Left lobe of liver (tissue), 2 donors: ENCODE data around the gene FTL. TPM values are rescaled to one million over a fixed set of nuclear protein-coding genes. Genes with fewer than 3 reads are reported as not detected.
"Not testable (repeated sequence)": the region's sequence is repeated elsewhere in the genome, so short reads cannot be mapped to it uniquely, and the experiment has no call there.

Experiments used
- ATAC-seq: fragments of 200-7000 bp; cut with Tn5 transposase; one replicate; pipeline ENCODE4 v1.9.1; 2020; ENCODE audit warnings: mild to moderate bottlenecking, moderate library complexity
- DNase-seq: peaks from one replicate; pipeline ENCODE4 v3.0.0-alpha.2; 2020; ENCODE audit warnings: low spot score
- total RNA-seq: library from RNA; stranded (reverse); gene quantifications from one replicate; pipeline ENCODE4 v1.2.1, GENCODE V29; 2021
- donor health status: DM: no; HTN: no; CAD: no; lungs with moderate emphysema.
- donor health status: DM: no; HTN: yes; CAD: no.

FTL gene
- total RNA-seq = 8,713 TPM

DNA sequence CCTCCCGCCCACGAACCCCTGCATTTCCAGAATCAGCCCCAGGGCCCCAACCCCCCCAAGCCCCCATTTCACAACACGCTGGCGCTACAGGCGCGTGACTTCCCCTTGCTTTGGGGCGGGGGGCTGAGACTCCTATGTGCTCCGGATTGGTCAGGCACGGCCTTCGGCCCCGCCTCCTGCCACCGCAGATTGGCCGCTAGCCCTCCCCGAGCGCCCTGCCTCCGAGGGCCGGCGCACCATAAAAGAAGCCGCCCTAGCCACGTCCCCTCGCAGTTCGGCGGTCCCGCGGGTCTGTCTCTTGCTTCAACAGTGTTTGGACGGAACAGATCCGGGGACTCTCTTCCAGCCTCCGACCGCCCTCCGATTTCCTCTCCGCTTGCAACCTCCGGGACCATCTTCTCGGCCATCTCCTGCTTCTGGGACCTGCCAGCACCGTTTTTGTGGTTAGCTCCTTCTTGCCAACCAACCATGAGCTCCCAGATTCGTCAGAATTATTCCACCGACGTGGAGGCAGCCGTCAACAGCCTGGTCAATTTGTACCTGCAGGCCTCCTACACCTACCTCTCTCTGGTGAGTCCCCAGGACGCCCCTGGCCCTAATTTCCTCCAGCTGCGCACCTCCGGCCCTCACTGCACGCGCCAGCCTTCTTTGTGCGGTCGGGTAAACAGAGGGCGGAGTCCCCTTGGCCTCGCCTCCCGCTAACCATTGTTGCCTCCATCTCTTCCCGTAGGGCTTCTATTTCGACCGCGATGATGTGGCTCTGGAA, at the start of gene FTL:
FTL (plus strand) TSS at position 270 of the 766 bp plus-strand sequence; CDS start at position 469, 199 bp downstream.
- DNase-seq (peak; percentile 99), ATAC-seq (peak; percentile 61)

DNA sequence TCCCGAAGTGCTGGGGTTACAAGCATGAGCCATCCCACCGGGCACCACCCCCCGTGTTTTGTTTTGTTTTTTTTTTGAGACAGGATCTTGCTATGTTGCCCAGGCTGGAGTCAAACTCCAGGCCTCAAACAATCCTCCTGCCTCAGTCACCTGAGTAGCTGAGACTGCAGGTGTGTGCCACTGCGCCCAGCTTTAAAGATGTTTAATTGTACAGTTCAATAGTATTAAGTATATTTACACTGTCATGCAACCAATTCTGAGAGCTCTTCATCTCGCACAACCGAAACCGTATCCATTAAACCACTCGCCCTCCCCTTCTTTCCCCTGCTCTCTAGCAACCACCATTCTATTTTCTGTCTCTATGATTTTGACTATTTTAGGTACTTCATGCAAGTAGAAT, 49.4 kb upstream of the FTL start:
- ATAC-seq (no peak), DNase-seq (no peak)

DNA sequence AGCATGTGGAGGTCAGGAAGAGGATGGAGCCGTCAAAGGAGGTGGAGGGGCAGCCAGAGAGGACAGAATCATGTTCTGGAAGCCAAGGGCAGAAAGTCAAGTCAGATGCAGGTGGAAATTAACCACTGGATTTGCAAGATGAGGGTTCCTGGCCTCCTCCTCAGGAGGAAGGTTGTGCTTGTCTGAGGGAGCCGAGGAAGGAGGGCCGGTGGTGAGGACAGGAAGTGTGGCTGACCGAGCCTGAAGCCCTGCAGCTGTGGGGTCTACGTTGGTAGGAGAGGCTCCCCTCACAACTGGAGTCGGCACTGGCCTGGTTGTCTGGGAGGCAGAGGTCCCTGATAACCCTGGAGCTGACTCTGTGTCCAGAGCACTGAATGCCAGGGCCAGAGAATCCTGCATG, 47.0 kb upstream of the FTL start:
- ATAC-seq (no peak), DNase-seq (no peak)

DNA sequence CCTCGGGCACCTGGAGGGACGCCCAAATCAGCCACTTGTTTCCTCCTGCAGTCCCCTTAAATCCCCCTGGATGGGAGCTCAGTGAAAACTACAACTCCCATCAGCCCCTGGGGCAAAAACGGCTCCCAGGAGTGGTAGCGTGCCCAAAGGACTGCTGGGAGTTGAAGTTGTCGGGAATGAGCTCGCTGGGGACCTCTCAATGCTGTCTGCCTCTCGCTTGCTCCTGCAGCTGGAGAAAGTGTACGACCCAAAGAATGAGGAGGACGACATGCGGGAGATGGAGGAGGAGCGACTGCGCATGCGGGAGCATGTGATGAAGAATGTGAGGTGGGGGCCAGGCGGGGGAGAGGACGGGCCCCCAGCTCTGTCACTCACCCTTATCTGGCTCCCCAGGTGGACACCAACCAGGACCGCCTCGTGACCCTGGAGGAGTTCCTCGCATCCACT, 46.3 kb upstream of the FTL start:
- DNase-seq = no peak
- peak; percentile 39 for ATAC-seq

DNA sequence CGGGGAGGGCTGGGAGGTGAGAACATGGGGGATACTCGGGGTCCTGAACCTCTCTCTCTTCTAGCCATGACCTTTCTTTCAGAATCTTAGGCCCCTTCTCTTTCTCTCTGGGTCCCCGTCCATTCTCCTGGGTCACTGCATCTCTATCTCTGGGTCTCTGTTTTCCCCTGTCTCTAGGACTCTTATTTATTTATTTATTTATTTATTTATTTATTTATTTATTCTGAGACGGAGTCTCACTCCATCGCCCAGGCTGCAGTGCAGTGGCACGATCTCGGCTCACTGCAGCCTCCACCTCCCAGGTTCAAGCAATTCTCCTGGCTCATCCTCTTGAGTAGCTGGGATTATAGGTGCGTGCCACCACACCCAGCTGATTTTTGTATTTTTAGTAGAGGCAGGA, 45.8 kb upstream of the FTL start:
- DNase-seq, ATAC-seq: not testable (repeated sequence)

DNA sequence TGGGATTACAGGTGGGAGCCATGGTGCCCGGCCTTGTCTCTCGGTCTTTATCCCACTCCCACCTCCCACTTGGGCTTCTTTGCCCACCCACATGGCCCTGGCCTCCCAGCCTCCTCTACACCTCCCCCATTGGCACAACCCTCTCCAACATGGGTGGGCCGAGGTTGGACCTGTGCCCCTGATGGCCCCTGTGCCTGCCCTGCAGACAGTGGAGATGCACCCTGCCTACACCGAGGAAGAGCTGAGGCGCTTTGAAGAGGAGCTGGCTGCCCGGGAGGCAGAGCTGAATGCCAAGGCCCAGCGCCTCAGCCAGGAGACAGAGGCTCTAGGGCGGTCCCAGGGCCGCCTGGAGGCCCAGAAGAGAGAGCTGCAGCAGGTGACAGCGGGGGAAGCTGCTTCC, 44.2 kb upstream of the FTL start:
- DNase-seq = no peak

DNA sequence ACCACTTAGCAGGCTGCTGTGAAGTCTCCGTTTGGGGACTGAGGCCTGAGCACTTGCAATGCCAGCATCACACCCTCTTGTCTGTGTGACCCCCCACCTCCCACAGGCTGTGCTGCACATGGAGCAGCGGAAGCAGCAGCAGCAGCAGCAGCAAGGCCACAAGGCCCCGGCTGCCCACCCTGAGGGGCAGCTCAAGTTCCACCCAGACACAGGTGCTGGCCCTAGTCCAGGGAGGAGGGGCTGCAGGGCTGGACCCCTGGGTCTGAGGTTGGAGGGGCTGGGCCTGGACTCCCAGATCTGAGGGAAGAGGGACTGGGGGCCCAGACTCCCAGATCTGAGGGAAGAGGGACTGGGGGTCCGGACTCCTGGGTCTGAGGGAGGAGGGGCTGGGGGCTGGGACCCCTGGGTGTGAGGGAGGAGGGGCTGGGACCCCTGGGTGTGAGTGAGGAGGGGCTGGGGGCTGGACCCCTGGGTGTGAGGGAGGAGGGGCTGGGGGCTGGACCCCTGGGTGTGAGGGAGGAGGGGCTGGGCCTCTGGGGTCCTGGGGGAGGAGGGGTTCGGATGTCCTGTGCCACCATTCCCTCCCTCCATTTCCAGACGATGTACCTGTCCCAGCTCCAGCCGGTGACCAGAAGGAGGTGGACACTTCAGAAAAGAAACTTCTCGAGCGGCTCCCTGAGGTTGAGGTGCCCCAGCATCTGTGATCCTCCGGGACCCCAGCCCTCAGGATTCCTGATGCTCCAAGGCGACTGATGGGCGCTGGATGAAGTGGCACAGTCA, 43.2 kb upstream of the FTL start:
- ATAC-seq = no peak
- DNase-seq = no peak

More for the DNA sequence above, 44.2 kb upstream of the FTL start:
- ATAC-seq = no peak

DNA sequence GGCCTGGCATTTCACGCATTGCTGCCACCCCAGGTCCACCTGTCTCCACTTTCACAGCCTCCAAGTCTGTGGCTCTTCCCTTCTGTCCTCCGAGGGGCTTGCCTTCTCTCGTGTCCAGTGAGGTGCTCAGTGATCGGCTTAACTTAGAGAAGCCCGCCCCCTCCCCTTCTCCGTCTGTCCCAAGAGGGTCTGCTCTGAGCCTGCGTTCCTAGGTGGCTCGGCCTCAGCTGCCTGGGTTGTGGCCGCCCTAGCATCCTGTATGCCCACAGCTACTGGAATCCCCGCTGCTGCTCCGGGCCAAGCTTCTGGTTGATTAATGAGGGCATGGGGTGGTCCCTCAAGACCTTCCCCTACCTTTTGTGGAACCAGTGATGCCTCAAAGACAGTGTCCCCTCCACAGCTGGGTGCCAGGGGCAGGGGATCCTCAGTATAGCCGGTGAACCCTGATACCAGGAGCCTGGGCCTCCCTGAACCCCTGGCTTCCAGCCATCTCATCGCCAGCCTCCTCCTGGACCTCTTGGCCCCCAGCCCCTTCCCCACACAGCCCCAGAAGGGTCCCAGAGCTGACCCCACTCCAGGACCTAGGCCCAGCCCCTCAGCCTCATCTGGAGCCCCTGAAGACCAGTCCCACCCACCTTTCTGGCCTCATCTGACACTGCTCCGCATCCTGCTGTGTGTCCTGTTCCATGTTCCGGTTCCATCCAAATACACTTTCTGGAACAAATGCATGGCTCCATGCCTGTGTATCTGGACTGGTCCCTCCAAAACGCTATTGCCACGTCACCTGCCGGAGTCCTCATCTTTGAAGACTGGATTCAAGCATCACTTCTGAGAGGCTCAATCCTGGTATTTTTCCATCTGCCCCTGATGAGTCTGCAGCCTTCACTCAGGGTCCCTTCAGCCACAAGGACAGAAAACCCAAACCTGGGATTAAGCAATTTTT, 42.3 kb upstream of the FTL start:
- DNase-seq (no peak), ATAC-seq (no peak)

DNA sequence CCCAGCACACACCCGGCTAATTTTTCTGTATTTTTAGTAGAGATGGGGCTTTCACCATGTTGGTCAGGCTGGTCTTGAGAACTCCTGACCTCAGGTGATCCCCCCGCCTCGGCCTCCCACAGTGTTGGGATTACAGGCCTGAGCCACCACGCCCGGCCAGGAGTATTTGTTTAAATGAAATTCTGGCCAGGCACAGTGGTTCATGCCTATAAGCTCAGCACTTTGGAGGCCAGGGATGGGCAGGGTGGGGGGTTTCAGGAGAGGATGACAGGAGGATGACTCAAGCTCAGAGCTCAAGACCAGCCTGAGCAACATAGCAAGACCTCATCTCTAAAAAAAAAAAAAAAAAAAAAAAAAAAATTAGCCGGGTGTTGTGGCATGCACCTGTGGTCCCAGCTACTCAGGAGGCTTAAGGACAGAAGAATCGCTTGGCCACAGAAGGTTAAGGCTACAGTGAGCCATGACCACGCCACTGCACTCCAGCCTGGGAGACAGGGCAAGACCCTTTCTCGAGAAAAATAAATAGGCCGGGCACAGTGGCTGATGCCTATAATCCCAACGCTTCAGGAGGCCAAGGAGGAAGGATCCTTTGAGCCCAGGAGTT, 39.8 kb upstream of the FTL start:
- no peak for ATAC-seq

DNA sequence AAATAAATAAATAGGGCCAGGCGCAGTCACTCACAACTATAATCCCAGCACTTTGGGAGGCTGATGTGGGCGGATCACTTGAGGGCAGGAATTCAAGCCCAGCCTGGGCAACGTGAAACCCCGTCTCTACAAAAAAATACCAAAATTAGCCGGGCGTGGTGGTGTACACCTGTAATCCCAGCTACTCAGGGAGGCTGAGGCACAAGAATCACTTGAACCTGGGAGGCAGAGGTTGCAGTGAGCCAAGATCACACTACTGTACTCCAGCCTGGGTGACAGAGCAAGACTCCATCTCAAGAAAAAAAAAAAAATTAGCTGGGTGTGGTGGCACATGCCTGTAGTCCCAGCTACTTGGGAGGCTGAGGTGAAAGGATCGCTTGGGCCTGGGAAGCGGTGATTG, 39.2 kb upstream of the FTL start:
- ATAC-seq, DNase-seq: not testable (repeated sequence)

More for the DNA sequence above, 39.8 kb upstream of the FTL start:
- no peak for DNase-seq

DNA sequence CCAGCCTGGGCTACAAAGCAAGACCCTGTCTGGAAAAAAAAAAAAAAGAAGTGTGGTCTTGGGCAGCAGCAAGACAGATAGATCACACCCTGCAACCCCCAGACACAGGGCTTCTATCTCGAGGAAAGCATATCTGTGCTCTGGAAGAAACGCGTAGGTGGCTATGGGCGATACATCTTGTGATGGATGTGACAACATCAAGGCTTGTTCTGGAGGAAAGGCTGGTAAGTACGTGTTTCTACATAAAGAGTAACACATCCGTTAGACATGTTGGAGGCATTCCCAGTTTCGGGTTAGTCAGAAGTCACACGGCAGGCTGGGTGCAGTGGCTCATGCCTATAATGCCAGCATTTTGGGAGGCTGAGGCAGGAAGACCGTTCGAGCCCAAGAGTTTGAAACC, 38.2 kb upstream of the FTL start:
- DNase-seq (no peak), ATAC-seq (peak; percentile 60)

DNA sequence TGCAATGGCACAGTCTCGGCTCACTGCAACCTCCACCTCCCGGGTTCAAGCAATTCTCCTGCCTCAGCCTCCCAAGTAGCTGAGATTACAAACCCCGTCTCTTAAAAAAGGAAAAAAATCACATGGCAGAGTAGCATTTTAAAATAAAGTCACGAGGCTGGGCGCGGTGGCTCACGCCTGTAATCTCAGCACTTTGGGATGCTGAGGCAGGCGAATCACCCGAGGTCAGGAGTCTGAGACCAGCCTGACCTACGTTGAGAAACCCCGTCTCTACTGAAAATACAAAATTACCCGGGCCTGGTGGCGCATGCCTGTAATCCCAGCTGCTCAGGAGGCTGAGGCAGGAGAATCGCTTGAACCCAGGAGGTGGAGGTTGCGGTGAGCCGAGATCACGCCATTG, 37.4 kb upstream of the FTL start:
- ATAC-seq, DNase-seq: not testable (repeated sequence)

DNA sequence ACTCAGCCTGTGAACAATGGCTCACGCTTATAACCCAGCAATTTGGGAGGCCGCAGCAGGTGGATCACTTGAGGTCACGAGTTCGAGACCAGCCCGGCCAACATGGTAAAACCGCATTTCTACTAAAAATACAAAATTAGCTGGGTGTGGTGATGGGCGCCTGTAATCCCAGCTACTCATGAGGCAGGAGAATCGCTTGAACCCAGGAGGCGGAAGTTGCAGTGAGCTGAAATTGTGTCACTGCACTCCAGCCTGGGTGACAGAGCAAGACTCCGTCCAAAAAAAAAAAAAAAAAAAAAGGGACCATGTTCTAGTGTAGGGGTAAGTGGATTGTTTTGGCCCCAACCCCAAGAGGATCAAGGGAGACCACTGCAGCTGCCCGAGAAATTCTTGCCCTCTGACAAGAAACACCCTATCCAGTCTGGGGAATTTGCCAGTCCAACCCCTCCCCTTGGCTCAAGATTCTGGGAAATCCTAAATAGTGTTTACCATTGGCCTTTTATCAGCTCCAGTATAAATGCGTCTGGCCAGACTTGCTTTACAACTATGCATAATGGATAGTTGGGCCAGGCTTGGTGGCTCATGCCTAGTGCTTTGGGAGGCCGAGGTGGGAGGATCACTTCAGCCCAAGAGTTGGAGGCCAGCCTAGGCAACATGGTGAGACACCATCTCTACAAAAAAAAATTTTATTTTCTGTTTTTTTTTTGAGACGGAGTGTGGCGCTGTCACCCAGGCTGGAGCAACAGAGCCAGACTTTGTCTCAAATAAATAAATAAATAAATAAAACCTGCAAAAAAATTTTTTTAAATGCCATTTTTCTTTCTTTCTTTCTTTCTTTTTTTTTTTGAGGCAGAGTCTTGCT, 36.7 kb upstream of the FTL start:
- ATAC-seq (no peak), DNase-seq (no peak)

DNA sequence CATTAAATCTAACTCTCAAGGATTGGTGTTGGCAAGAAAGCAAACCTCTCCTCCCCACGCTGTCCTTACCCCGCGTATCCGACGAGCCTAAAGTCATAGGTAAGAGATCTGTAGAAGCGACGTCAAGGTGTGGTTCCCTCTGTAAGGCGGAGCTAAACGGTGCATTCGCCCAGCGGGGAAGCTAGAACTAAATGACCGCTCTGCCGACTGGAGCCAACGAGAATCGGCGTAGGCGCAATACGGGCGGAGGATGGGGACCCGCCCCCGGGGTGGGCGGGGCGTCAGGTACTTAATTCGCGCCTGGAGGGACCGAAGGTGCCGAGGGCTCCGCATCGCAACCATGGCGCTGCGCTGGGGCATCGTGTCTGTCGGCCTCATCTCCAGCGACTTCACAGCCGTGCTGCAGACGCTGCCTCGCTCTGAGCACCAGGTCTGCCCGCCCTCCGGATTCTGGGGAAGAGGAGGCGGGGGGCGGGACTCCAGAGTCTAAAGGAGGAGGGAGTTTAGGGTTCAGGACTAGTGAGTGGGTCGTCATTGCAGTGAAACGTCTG, 31.7 kb upstream of the FTL start, which contains the start of gene DHDH:
DHDH (plus strand) TSS at position 318 of the 551 bp plus-strand sequence; CDS start at position 341, 23 bp downstream.
- DNase-seq = peak; percentile 65
- peak; percentile 81 for ATAC-seq

DNA sequence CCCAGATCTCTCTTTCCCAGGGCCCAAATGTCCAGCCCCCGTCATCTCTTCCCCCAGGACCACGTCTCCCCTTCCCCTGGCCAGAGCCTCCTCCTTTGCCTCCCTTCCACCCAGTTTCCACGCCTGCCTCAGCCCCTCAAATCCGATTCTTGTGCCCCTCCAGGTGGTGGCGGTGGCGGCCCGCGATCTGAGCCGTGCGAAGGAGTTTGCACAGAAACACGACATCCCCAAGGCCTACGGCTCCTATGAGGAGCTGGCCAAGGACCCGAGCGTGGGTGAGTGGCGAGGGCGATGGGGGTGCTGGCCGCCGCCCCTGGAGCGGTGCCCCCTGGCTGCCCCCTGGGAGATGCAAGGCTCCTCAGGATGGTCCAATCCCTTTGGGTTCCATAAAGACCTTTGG, 30.3 kb upstream of the FTL start:
- DNase-seq (no peak), ATAC-seq (no peak)

DNA sequence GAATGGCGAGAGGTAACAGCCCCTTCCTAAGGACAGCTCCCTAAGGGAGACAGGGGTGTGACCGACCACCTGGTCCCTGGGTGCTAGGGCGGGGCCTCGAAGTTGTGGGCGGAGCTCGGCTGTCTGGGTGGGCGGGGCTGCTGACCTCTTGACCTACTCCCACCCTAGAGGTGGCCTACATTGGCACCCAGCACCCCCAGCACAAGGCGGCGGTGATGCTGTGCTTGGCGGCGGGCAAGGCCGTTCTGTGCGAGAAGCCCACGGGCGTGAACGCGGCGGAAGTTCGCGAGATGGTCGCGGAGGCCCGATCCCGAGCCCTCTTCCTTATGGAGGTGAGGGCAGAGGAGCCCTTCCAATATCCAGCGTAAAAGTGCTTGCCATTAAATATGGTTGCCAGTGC, 29.2 kb upstream of the FTL start:
- DNase-seq (no peak), ATAC-seq (no peak)

DNA sequence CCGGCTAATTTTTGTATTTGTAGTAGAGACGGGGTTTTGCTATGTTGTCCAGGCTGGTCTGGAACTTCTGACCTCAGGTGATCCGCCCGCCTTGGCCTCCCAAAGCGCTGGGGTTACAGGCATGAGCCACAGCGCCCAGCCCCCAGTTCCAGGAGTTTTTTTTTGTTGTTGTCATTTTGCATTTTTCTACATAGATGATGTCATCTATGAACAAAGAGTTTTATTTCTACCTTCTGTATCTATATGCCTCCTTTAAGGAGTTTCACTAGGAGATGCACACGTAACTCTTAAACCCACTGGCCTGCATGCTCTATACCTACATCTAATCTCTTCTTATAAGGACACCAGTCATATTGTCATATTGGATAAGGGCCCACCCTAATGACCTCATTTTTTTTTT, 26.9 kb upstream of the FTL start:
- DNase-seq (no peak), ATAC-seq (no peak)

DNA sequence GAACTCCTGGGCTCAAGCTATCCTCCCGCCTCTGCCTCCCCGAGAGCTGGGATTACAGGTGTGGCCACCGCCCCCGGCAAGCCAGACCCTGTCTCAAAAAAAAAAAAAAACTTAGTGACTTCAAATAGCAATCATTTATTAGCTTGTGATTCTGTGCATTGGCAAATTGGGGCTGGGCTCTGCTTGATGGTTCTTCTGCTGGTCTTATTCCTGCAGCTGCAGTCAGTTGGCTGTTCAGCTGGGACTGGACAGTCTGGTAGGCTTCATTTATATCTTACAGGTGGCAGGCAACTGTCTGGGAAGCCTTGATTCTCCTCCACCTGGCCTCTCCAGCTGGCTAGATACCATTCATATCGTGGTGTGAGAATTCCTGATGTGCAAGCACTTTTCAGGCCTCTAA, 24.2 kb upstream of the FTL start:
- DNase-seq = no peak

DNA sequence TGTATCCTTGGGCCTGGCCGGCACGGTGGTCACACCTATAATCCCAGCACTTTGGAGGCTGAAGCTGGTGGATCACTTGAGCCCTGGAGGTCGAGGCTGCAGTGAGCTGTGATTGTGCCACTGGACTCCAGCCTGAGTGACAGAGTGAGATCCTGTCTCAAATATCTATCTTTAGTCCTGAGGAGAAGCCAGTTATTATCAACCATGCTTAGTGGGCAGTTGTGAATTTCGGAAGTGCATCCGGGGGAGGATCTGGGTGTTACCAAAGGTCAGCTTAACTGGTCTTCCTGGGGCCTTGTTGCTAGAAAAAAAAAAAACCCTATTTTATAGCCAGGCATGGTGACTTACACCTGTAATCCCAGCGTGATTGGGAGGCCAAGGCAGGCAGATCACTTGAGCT, 22.0 kb upstream of the FTL start:
- DNase-seq (no peak), ATAC-seq (peak; percentile 14)

More for the DNA sequence above, 24.2 kb upstream of the FTL start:
- no peak for ATAC-seq
